HG03280 (cell line): ENCODE results near the gene COBLL1.

ENCODE experiments used
- ATAC-seq: cut with Tn5 transposase; IDR thresholded peaks from one replicate; pipeline ENCODE4 v1.9.1; 2021; ENCODE audit warnings: mild to moderate bottlenecking, moderate library complexity; ENCODE audit not compliant: unreplicated experiment

COBLL1 gene

GRCh38 chr2:164821338-164821737 is 20.3 kb downstream of the COBLL1 start:
- ATAC-seq, result no peak

DNA sequence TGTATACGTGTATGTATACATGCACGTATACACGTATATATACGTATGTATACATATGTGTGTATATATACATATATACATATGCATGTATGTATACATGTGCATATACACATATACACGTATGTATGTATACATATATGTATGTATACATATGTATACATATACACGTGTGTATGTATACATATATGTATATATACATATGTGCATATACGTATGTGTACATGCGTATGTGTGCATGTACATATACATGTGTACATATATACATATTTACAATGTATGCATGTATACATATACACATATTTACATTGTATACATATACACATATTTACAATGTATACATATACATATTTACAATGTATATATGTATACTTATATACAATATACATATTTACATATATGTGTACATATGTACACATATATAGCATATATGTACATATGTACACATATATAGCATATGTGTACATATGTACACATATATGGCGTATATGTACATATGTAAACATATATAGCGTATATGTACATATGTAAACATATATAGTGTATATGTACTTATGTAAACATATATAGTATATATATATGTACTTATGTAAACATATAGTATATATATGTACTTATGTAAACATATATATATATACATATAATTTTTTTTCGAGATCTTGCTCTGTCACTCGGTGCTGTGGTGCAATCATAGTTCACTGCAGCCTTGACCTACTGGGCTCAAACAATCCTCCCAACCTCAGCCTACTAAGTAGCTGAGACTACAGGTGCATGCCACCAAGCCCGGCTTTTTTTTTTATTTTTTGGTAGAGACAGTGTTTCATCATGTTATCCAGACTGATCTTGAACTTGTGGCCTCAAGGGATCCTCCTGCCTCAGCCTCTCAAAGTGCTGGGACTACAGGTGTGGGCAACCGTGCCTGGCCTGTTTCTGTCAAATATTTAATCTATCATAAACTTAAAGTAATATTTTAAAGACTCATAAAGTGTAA is 23.2 kb downstream of the COBLL1 start:
- no peak for ATAC-seq

GRCh38 chr2:164816900-164817299 is 24.7 kb downstream of the COBLL1 start:
- no peak for ATAC-seq

DNA sequence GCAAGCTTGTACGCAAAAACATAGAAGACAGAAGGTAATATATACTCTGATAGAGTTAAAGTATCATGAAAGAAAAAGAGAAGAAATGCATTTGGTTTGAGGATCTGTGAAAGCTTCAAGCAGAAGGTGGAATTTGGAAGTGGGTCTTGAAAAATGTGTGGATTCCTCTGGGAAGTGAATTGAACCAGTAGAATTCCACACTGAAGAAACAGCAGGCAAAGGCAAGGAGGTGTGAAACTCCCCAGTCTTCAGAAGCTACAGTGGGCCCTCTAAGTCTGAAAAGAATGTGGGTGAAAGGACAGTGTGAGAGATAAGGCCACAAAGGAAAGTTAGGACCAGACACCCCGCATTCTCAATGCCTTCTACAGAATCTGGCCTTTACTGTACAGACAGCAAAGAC is 25.6 kb downstream of the COBLL1 start:
- no peak for ATAC-seq

DNA sequence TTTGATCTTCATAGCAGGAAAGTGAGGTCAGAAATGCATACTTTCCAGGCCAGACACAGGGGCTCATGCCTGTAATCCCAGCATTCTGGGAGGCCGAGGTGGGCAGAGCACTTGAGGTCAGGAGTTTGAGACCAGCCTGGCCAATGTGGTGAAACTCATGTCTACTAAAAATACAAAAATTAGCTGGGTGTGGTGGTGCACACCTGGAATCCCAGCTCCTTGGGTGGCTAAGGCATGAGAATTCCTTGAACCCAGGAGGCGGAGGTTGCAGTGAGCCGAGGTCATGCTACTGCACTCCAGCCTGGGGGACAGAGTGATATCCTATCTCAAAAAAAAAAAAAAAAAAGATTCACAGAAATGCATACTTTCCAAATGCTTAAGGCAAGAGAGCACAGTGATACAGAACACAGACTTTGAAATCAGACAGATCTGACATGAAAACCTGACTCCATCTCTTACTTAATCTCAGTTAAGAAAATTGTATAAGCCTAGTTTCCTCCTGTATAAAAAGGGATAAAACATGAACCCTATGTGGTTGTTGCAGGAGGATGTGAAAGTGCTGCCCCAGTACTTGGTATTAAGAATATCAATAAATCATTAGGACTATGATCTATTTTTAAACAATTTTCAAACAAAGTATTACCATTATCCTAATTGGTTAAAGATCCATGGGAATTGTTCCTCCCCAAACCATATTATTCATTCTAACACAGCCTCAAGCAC is 26.4 kb downstream of the COBLL1 start:
- ATAC-seq, result no peak

DNA sequence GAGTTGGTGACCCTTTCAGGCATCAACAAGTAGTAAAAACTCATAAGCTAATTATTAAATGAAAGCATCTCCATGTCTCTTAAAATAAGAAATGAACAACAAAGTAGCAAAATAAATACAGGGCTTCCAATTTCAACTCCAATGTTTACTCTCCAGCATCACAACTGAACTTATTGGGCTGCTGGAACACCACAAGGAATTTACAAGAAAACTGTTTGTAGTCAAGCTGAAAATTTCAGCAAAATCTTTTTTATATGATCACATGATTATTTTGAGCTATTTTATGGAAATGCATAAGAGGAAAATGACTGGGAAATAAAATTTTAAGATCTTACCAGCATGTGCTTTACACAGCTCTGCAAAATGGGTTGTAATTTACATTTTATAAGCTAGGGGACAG is 28.1 kb downstream of the COBLL1 start:
- ATAC-seq, result no peak

- no peak for ATAC-seq
Measured at GRCh38 chr2:164812378-164812777, 29.2 kb downstream of the COBLL1 start.

- no peak for ATAC-seq
Measured at GRCh38 chr2:164811819-164812218, 29.8 kb downstream of the COBLL1 start.

DNA sequence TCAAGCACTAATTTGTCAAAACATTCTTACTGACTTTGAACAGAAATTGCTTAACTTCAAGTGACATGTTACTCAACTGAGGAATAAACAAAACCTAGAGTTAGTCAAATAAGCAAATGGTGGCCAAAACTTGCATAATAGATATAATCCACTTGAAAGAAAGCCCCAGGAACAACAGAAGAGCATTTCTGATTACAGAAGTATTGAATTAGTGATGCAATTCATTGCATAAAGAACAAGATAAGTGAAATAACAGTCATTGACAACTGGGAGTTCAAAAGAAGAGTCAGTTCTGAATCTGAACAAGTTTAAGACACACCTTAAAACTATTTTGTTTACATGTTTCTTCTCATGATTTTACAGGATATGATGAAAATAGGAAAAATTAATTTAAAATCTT is 30.8 kb downstream of the COBLL1 start:
- no peak for ATAC-seq

DNA sequence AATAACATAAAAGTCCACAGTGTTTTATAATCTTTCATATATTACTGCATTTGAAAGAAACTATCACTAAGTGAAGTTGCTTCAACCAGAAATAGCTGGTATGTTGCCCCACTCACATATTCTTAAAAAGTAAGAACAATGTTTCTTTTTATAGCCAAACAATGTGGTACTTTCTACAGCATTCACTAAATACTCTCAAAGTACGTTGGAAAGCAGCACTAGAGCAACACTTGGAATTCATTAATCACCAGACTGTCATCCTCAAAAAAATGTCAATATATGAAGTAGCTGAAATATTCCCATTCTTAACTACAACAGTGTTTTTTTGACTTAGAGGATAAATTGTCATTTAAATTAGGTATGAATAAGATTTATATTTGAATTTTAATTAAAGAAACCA is 32.8 kb downstream of the COBLL1 start:
- no peak for ATAC-seq

DNA sequence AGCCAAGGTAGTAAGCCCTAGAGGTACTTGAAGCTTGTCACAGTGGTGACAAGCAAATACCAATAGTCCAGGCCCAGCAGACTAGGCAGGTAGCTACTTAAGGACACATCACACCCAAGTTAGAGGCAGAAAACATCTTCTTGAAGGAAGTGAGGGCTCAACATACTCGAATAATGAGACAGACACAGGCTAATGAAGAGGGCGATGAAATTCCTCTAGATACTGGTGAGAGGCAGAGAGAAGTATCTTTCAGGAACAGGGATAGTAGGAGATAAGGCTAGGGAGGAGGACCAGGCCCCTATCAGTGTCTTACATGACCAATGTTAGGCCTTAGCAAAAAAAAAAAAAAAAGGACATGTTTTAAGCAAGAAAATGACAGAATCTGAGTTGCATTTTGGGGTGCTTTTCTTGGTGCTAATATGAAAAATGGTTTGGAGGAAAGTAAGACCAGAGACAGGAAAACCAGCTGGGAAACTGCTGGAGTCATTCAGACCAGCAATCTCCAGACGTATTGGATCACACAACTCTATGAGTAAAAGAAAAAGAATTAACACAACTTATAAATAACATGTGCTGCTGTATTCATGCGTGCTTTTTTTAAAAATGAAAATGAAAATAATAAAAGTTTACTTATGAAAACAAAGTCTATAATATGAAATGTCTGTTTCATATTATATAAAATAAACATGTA is 37.7 kb downstream of the COBLL1 start:
- ATAC-seq, result no peak

DNA sequence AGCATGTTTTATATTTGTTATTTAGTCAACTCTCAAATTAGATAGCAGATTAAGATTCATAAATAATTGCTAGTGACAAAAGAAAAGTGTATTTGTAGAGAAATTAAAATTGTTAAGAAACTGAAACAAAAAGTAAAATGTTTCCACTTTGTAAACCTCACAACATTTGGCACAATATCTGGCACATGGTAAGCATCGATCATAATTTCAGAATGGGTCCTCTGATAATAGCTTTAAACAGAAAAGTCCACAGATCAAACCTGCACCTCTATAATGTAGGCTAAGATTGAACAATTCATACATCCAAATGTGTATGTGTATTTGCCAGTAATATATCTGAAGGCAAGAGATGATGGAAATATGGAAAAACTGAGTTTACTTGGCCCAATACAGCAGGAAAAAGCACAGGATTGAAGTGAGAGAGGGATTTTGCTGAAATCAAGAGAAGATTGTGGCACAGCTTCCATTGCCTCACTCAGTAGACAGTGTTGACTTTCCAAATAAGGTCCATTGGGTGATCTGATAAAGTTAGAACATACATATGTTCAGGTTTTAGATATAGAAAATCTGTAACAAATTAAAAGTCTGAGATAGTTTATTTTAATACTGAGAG is 39.4 kb downstream of the COBLL1 start:
- ATAC-seq, result no peak

DNA sequence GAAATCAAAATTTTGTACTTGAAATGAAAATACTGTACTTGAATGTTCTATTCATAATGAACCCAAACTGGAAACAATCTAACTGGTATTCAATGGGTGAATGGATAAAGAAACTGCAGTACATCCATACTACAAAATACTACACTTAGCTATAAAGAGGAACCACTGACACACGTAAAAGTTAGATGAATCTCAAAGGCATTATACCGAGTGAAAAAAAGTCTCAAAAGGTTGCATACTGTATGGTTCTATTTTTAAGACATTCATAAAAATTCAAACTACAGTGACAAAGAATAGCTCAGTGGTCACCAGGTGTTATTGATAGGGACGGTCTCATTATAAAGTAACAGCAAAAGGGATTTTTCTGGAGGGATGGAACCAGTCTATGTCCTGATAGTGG is 41.1 kb downstream of the COBLL1 start:
- ATAC-seq, result no peak

DNA sequence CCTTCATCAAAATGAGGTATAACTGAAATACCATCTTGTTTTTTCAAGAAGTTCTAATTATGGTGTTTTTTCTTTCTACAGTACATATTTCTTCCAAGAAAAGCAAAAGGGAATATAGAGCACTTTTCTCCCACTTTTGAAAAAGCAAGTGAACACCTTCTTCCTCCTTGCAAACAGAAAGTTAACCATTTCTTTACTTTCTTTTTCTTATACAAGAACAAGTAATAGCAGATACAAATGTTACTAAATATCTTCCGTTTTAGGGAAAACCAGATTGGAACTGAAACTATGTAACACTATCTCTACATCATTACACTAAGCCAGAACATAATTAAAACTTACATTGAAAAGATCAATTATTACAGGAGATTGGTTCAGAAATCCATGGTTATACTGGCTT is 44.0 kb downstream of the COBLL1 start:
- ATAC-seq, result no peak

GRCh38 chr2:164796999-164797398 is 44.6 kb downstream of the COBLL1 start:
- ATAC-seq, result no peak

GRCh38 chr2:164794432-164795231 is 47.0 kb downstream of the COBLL1 start:
- no peak for ATAC-seq

- no peak for ATAC-seq
Measured at GRCh38 chr2:164794016-164794415, 47.6 kb downstream of the COBLL1 start.

DNA sequence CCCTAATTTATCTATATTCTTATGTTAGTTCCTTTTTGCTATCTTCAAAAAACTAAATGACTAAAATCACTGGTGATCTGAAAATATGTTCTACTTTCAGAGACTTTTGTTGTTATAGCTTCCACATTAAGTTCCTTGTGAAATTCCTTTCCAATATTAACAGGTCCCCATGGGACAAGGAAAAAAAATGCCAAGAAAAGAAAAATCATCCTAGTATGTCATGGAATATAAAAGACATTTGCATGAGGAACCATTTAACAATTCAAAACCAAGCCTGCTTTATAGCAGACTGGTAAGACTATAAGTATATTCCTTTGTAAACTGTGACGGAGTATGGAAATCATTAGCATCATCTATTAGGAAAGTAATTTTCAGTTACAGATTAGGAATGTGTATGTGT is 48.1 kb downstream of the COBLL1 start:
- no peak for ATAC-seq

DNA sequence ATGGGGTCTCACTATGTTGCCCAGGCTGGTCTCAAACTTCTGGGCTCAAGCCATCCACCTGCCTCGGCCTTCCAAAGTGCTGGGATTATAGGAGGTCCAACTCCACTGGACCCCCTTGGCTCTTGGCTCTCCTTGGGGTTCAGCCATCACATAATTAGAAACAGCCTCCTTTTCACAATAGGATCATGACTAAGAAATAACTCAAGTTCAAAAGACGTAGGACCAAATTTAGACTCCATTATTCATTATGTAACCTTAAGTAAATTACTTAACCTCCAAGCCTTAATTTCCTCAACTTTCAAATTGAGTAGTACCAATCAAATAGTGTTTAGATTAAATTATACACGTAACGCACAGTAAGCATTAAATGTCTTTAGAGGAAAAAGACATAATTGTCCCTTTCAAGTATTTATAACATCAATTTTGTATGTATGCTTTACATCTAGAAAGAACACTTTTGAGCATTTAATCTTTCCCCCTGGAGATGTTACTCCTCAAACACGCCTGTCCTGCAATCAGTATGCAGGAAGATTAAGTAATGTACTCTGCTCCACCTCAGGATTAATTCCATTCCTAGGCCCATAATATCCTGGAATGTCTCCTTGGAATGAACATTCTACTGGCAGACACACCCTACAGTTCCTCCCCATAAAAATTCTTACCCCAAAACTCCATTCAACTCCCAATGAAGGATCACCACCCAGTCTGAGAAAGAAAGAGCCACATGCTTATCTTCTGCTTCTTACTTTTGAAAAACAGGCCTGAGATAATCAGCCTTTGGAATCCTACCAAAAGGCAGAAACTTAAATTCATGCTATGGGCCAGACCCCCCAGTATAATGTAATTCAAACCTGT is 49.1 kb downstream of the COBLL1 start:
- no peak for ATAC-seq
